SHP77 (cell line): Measurements from ENCODE around the gene SMAGP.

Source experiments
- DNase-seq, 2 experiments: peaks; one replicate each; lab custom pipeline; 2025; lab: John Stamatoyannopoulos, UW

Gene SMAGP

GRCh38 chr12:51196547-51196946, 73.7 kb downstream of the SMAGP start:
- no peak for DNase-seq

GRCh38 chr12:51195841-51196240, 74.4 kb downstream of the SMAGP start:
- no peak for DNase-seq
